ENCODE measurements around the gene NNMT.

The NNMT gene

DNA sequence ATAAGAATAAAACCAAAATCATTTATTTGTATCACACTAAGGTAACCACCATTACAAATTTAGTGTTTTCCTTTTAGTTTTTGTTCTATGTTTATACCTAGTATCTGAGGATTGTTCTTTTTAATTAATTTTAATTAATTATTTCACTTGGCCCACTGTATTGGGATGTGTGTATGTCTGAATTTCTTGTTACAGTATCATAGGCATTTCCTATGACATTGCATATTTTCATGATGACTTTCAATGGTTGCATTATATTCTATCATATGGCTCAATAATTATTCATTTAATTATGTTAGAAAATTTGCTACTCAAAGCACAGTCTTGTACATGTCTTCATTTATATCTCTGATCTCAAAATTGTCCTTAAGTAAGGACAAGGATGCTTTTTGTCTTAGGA, 63.1 kb downstream of the NNMT start:
- Histone ChIP-seq H3K9ac (ENCODE audit: low read length) (no peak overlapping the region), H2AFZ (ENCODE audit: low read length) (no peak overlapping the region), H3K27ac (ENCODE audit: low read length) (no peak overlapping the region), H3K36me3 (replicated peaks; ENCODE audit: insufficient read depth, low read length) (no peaks in the 10 kb centered on the region), H3K9me2 (replicated peaks; ENCODE audit: insufficient read depth, low read length) (no peaks in the 10 kb centered on the region), H4K20me1 (ENCODE audit: insufficient read depth, low read length) (no peaks in the 10 kb centered on the region), H3K79me2 (ENCODE audit: low read length) (no peaks in the 10 kb centered on the region), H3K4me1 (ENCODE audit: low read length) (no peaks in the 10 kb centered on the region), H3F3A (ENCODE audit: insufficient read depth, low read length) (no peaks in the 10 kb centered on the region), H3K4me3 (ENCODE audit: low read length) (no peak overlapping the region), H3K9me3 (replicated peaks; ENCODE audit: insufficient read depth, low read length) (no peaks in the 10 kb centered on the region), H3K4me2 (ENCODE audit: low read depth, low read length) (no peak overlapping the region), H3K27me3 (replicated peaks; ENCODE audit: insufficient read depth, low read length) (no peaks in the 10 kb centered on the region)
- TF ChIP-seq, protein P1, sequence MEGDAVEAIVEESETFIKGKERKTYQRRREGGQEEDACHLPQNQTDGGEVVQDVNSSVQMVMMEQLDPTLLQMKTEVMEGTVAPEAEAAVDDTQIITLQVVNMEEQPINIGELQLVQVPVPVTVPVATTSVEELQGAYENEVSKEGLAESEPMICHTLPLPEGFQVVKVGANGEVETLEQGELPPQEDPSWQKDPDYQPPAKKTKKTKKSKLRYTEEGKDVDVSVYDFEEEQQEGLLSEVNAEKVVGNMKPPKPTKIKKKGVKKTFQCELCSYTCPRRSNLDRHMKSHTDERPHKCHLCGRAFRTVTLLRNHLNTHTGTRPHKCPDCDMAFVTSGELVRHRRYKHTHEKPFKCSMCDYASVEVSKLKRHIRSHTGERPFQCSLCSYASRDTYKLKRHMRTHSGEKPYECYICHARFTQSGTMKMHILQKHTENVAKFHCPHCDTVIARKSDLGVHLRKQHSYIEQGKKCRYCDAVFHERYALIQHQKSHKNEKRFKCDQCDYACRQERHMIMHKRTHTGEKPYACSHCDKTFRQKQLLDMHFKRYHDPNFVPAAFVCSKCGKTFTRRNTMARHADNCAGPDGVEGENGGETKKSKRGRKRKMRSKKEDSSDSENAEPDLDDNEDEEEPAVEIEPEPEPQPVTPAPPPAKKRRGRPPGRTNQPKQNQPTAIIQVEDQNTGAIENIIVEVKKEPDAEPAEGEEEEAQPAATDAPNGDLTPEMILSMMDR (IDR thresholded peaks at IDR 0.05; ENCODE audit: low read length), result no peak
- no peak for TF ChIP-seq EZH2phosphoT487 (IDR thresholded peaks at IDR 0.05; ENCODE audit: low read length)
- TF ChIP-seq EZH2 (optimal IDR thresholded peaks at IDR 0.05; ENCODE audit: low read depth, low read length), result no peak
- DNase-seq, result no peak

DNA sequence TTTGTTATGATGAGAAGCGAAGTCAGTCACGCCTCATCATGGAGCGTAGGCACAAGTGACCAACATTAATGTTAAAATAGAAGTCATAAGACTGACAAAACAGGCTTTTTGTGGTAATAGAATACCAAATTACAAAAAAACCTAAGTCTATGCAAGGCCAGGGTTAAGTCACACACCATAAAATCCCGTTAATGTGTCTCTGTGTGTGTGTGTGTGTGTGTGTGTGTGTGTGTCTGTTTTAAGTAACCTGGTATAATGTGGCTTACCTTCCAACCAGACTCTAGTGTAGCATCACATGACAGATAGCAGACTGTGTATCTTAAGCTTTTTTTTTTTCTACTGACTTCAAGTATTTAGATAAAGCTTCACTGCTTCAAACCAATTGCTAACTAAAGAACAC, 66.1 kb downstream of the NNMT start:
- no peak overlapping the region for H2AFZ ChIP-seq (ENCODE audit: low read length)
- TF ChIP-seq EZH2phosphoT487 (IDR thresholded peaks at IDR 0.05; ENCODE audit: low read length), result no peak

DNA sequence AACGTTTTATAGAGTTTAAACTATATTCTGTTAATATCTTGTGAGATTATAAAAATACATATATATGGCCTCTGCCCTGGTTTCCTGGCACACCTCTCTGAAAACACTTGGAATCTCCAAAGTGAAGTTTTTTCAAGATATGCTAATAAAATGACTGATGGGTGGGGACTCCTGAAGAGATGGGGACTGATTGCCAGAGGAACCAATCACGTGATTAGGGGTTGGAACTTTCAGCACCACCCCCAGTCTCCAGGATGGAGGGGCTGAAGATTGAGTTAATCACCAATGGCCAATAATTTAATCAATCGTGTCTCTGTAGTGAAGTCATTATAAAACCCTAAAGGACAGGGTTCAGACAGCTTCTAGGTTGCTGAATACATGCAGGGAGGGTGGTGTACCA, 66.8 kb downstream of the NNMT start:
- H3K4me1 ChIP-seq (ENCODE audit: low read length), result no peaks in the 10 kb centered on the region
- no peaks in the 10 kb centered on the region for H3F3A ChIP-seq (ENCODE audit: insufficient read depth, low read length)
- TF ChIP-seq, protein P1 (IDR thresholded peaks at IDR 0.05; ENCODE audit: low read length), result no peak
- TF ChIP-seq EZH2 (optimal IDR thresholded peaks at IDR 0.05; ENCODE audit: low read depth, low read length) (no peak), EZH2phosphoT487 (IDR thresholded peaks at IDR 0.05; ENCODE audit: low read length) (no peak)

More for the DNA sequence above, 66.1 kb downstream of the NNMT start:
- Histone ChIP-seq H3K9me3 (replicated peaks; ENCODE audit: insufficient read depth, low read length) (no peaks in the 10 kb centered on the region), H3K36me3 (replicated peaks; ENCODE audit: insufficient read depth, low read length) (no peaks in the 10 kb centered on the region), H3K79me2 (ENCODE audit: low read length) (no peaks in the 10 kb centered on the region), H3F3A (ENCODE audit: insufficient read depth, low read length) (no peaks in the 10 kb centered on the region), H3K4me1 (ENCODE audit: low read length) (no peaks in the 10 kb centered on the region), H3K27me3 (replicated peaks; ENCODE audit: insufficient read depth, low read length) (no peaks in the 10 kb centered on the region), H3K27ac (ENCODE audit: low read length) (no peak overlapping the region), H3K9me2 (replicated peaks; ENCODE audit: insufficient read depth, low read length) (no peaks in the 10 kb centered on the region), H3K4me2 (ENCODE audit: low read depth, low read length) (no peak overlapping the region), H4K20me1 (ENCODE audit: insufficient read depth, low read length) (no peaks in the 10 kb centered on the region), H3K9ac (ENCODE audit: low read length) (no peak overlapping the region), H3K4me3 (ENCODE audit: low read length) (no peak overlapping the region)
- DNase-seq, result no peak

More for the DNA sequence above, 66.8 kb downstream of the NNMT start:
- Histone ChIP-seq H3K9ac (ENCODE audit: low read length) (no peak overlapping the region), H3K4me3 (ENCODE audit: low read length) (no peak overlapping the region), H2AFZ (ENCODE audit: low read length) (no peak overlapping the region), H3K9me3 (replicated peaks; ENCODE audit: insufficient read depth, low read length) (no peaks in the 10 kb centered on the region), H3K27ac (ENCODE audit: low read length) (no peak overlapping the region), H4K20me1 (ENCODE audit: insufficient read depth, low read length) (no peaks in the 10 kb centered on the region), H3K4me2 (ENCODE audit: low read depth, low read length) (no peak overlapping the region), H3K9me2 (replicated peaks; ENCODE audit: insufficient read depth, low read length) (no peaks in the 10 kb centered on the region), H3K27me3 (replicated peaks; ENCODE audit: insufficient read depth, low read length) (no peaks in the 10 kb centered on the region), H3K79me2 (ENCODE audit: low read length) (no peaks in the 10 kb centered on the region), H3K36me3 (replicated peaks; ENCODE audit: insufficient read depth, low read length) (no peaks in the 10 kb centered on the region)
- DNase-seq, result no peak
